GM12878 (cell line): ENCODE data around the gene CCDC177. TPM values are rescaled to one million over a fixed set of nuclear protein-coding genes. Genes with fewer than 3 reads are reported as not detected.

Source experiments
- ATAC-seq: fragments of 200-7000 bp; cut with Tn5 transposase; 3 replicates; pipeline ENCODE4 v1.9.1; 2020; ENCODE audit warnings: mild to moderate bottlenecking, moderate library complexity
- BruUV-seq: library from RNA; stranded (reverse); fragments of 400-500 nt; replicated peaks from 2 replicates; lab custom pipeline; 2021; lab: Mats Ljungman, UMichigan
- CTCF ChIA-PET: fragments of 300-600 bp; sonication (Branson Sonifier 250); formaldehyde crosslinking; extraction: SDS; loops from one replicate; lab custom pipeline; 2021; ENCODE audit warnings: inconsistent platforms; lab: Yijun Ruan, JAX
- POLR2A ChIA-PET: fragments of 350-600 bp; formaldehyde crosslinking; extraction: SDS; loops from one replicate; lab custom pipeline; 2021; ENCODE audit warnings: inconsistent platforms; lab: Charles Lee
- RAD21 ChIA-PET: fragments of 300-600 bp; sonication (Branson Sonifier 250); formaldehyde crosslinking; loops from one replicate; lab custom pipeline; 2023; ENCODE audit warnings: antibody characterized with exemption; ENCODE audit not compliant: unreplicated experiment; lab: Charles Lee
- SMC1A ChIA-PET: fragments of 300-600 bp; sonication (Branson Sonifier 250); formaldehyde crosslinking; loops from one replicate; lab custom pipeline; 2023; ENCODE audit not compliant: unreplicated experiment, uncharacterized antibody; lab: Charles Lee
- DNase-seq: peaks from one replicate; pipeline ENCODE4 v3.0.0-alpha.2; 2011; ENCODE audit warnings: low read depth, low spot score
- FAIRE-seq: peaks from 3 replicates; lab custom pipeline; 2011; peaks lifted over from hg19 to GRCh38; lab: Jason Lieb, UNC
- H2AFZ ChIP-seq: 2 replicates; pipeline ENCODE4 v1.6.0; 2011; ENCODE audit warnings: low read depth, low read length, control low read depth; ENCODE audit not compliant: control insufficient read depth
- H3K27ac ChIP-seq: 2 replicates; pipeline ENCODE4 v1.5.1; 2011; ENCODE audit warnings: control low read depth; ENCODE audit not compliant: control insufficient read depth, insufficient read depth
- H3K27me3 ChIP-seq, 2 experiments: replicated peaks in 1 of 2; 2 replicates each; pipeline versions ENCODE4 v1.6.0 to v1.6.1; 2011; ENCODE audit warnings: low read length in 1 of 2; ENCODE audit not compliant: control insufficient read depth in 2 of 2, insufficient read depth in 2 of 2
- H3K36me3 ChIP-seq, 2 experiments: 2 replicates each; pipeline ENCODE4 v1.5.1; 2011; ENCODE audit warnings: low read length in 1 of 2; ENCODE audit not compliant: control insufficient read depth in 2 of 2, insufficient read depth in 2 of 2
- H3K4me1 ChIP-seq: 2 replicates; pipeline ENCODE4 v1.6.1; 2011; ENCODE audit warnings: mild to moderate bottlenecking, low read length, moderate library complexity, mixed read lengths; ENCODE audit not compliant: control insufficient read depth, insufficient read depth
- H3K4me2 ChIP-seq: 2 replicates; pipeline ENCODE4 v1.6.0; 2011; ENCODE audit warnings: control low read depth; ENCODE audit not compliant: control insufficient read depth, insufficient read depth
- H3K4me3 ChIP-seq: fragments of 200-600 bp; sonication (generic); 2 replicates; pipeline ENCODE4 v1.5.1; 2016
- H3K79me2 ChIP-seq: 2 replicates; pipeline ENCODE4 v1.6.0; 2011; ENCODE audit warnings: low read length; ENCODE audit not compliant: control insufficient read depth, insufficient read depth
- H3K9ac ChIP-seq: 2 replicates; pipeline ENCODE4 v1.8.0; 2011; ENCODE audit warnings: low read length, control low read depth, mixed read lengths; ENCODE audit not compliant: control insufficient read depth, insufficient read depth
- H3K9me3 ChIP-seq: replicated peaks from 3 replicates; pipeline ENCODE4 v1.5.1; 2011; ENCODE audit warnings: mild to moderate bottlenecking, low read length; ENCODE audit not compliant: control insufficient read depth, insufficient read depth
- H4K20me1 ChIP-seq: 2 replicates; pipeline ENCODE4 v1.6.0; 2011; ENCODE audit not compliant: control insufficient read depth, insufficient read depth
- BCL11A ChIP-seq: IDR thresholded peaks from 2 replicates; pipeline ENCODE4 v1.6.1; 2011; ENCODE audit warnings: low read depth, low read length
- CHD2 ChIP-seq: IDR thresholded peaks from 2 replicates; pipeline ENCODE4 v1.6.1; 2011; ENCODE audit warnings: low read depth, low read length, improper control_type of control experiment, borderline replicate concordance
- DPF2 ChIP-seq: fragments of 450-650 bp; IDR thresholded peaks from 2 replicates; pipeline ENCODE4 v1.6.1; 2017; ENCODE audit warnings: mild to moderate bottlenecking
- RB1 ChIP-seq: fragments of 450-650 bp; formaldehyde crosslinking; IDR thresholded peaks from 2 replicates; pipeline ENCODE4 v1.6.1; 2017; ENCODE audit warnings: mild to moderate bottlenecking, borderline replicate concordance
- SMARCA5 ChIP-seq: fragments of 450-650 bp; IDR thresholded peaks from 2 replicates; pipeline ENCODE4 v1.6.1; 2017; ENCODE audit warnings: mild to moderate bottlenecking
- SRF ChIP-seq, 2 experiments: IDR thresholded peaks; 2 replicates each; pipeline ENCODE4 v1.6.1; 2011; ENCODE audit warnings: low read depth in 2 of 2, low read length in 2 of 2, mild to moderate bottlenecking in 1 of 2, moderate library complexity in 1 of 2
- SUPT20H ChIP-seq: IDR thresholded peaks from 2 replicates; pipeline ENCODE4 v1.6.1; 2011; ENCODE audit warnings: low read depth, mild to moderate bottlenecking, low read length, moderate library complexity, borderline replicate concordance; ENCODE audit not compliant: control insufficient read depth
- SUZ12 ChIP-seq: fragments of 200-600 bp; sonication (generic); IDR thresholded peaks from one replicate; pipeline ENCODE4 v1.6.1; 2018; ENCODE audit warnings: antibody characterized with exemption, mild to moderate bottlenecking; ENCODE audit not compliant: unreplicated experiment
- TAF1 ChIP-seq: IDR thresholded peaks from 2 replicates; pipeline ENCODE4 v1.6.1; 2011; ENCODE audit warnings: mild to moderate bottlenecking, low read depth, low read length, borderline replicate concordance
- ZNF217 ChIP-seq: fragments of 450-650 bp; IDR thresholded peaks from 2 replicates; pipeline ENCODE4 v1.6.1; 2017; ENCODE audit warnings: antibody characterized with exemption, mild to moderate bottlenecking
- WGBS: methylation state at CpG from one replicate; pipeline ENCODE4 v1.1.6; 2016; ENCODE audit warnings: low lambda C conversion rate; ENCODE audit not compliant: insufficient replicate concordance, insufficient coverage; ENCODE audit errors: missing lambda C conversion rate; 5-methylcytosine and 5-hydroxymethylcytosine counted together
- in situ Hi-C: fragments of 300-500 bp; cut with MboI; formaldehyde crosslinking; loops from 9 replicates; pipeline ENCODE4 v1.14.3; 2018; ENCODE audit warnings: mixed read lengths
- intact Hi-C: fragments of 100-400 bp; cut with micrococcal nuclease; formaldehyde crosslinking; loops from one replicate; pipeline ENCODE4 v1.14.2; 2022; ENCODE audit not compliant: unreplicated experiment
- polyA plus RNA-seq, 11 experiments: library from polyadenylated mRNA; depleted of rRNA in 4 of 11; unstranded in 6 of 11; stranded (reverse) in 5 of 11; fragments of >200 nt; fragmentation: Nextera tagmentation in 4 of 11; fragmentation: Illumina TruSeq in 1 of 11; extraction: Ambion mirVana in 4 of 11; extraction: Trizol in 1 of 11; gene quantifications; 1 replicate in 1 of 11; 2 replicates in 10 of 11; pipeline versions ENCODE4 v1.2.1 to v1.2.3, GENCODE V29; 2011 to 2016; ENCODE audit warnings: inconsistent platforms in 2 of 11, missing spikeins in 2 of 11, low read depth in 1 of 11
- total RNA-seq, 4 experiments: library from RNA; depleted of rRNA in 3 of 4; stranded (reverse); fragments of >200 nt in 3 of 4; fragmentation: Illumina TruSeq in 1 of 4; extraction: Trizol in 1 of 4; gene quantifications; 2 replicates each; pipeline versions ENCODE4 v1.2.1 to v1.2.3, GENCODE V29; 2013 to 2021
- TF ChIP-seq, protein P1 (sequence below): fragments of 450-650 bp; IDR thresholded peaks from 2 replicates; pipeline ENCODE4 v1.6.1; 2017; ENCODE audit warnings: borderline replicate concordance
- TF ChIP-seq, protein P2 (sequence below): fragments of 450-650 bp; IDR thresholded peaks from 2 replicates; pipeline ENCODE4 v1.6.1; 2017; ENCODE audit warnings: low read depth, mild to moderate bottlenecking, moderate library complexity
- TF ChIP-seq, protein P3 (sequence below): fragments of 450-650 bp; IDR thresholded peaks from 2 replicates; pipeline ENCODE4 v1.6.1; 2018; ENCODE audit warnings: borderline replicate concordance, mild to moderate bottlenecking; ENCODE audit not compliant: partially characterized antibody

CCDC177 gene
- total and polyA plus RNA-seq, 10 of the 15 experiments (the other 5 are each of a cell fraction or from before 2014, with no cell fraction given) = not detected

DNA sequence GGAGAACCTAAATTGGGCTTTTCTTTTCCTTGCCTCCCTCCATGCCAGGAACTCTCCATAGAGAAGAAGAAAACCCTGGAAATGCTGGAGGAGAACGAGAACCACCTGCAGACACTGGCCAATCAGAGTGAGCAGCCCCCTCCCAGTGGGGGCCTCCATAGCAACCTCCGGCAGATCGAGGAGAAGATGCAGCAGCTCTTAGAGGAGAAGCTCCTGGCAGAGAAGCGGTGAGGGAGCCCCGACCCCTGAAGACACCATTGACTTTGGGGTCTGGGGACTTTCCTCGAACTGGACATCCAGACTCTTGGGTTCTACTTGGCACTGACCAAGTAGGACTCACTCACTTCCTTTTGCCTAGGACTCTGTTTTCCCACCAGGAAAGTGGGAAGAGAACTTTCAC, 48.8 kb downstream of the CCDC177 start:
- intact Hi-C loops (no loop called here), in situ Hi-C loops (no loop called here)
- no TSS peak for BruUV-seq
- ATAC-seq (no peak), DNase-seq (no peak), FAIRE-seq (no peak)
- ChIA-PET RAD21 (no interaction called here), POLR2A (no interaction called here), SMC1A (no interaction called here), CTCF (no interaction called here)
- H3K9ac ChIP-seq = no peak overlapping the region
- no peak overlapping the region for H2AFZ ChIP-seq
- H4K20me1 ChIP-seq = no peaks in the 10 kb centered on the region
- H3K9me3 ChIP-seq = no peaks in the 10 kb centered on the region
- H3K4me2 ChIP-seq = no peak overlapping the region
- no peaks in the 10 kb centered on the region for H3K36me3 ChIP-seq
- no peaks in the 10 kb centered on the region for H3K79me2 ChIP-seq
- peaks cover 0 to 2% of the 10 kb centered on the region in 2 experiments; a peak in 3 of 4 replicates for H3K27me3 ChIP-seq
- WGBS = 39% methylated on average over 6 of the region's 6 CpGs
- TF ChIP-seq CHD2 (no peak), SRF (IDR thresholded peaks at IDR 0.05; ENCODE audit: low read depth in 2 of 2, low read length in 2 of 2) (no peak), DPF2 (no peak), SMARCA5 (no peak), RB1 (no peak), SUPT20H (no peak), TAF1 (no peak), BCL11A (no peak), ZNF217 (no peak), SUZ12 (no peak)
- TF ChIP-seq, protein P1, sequence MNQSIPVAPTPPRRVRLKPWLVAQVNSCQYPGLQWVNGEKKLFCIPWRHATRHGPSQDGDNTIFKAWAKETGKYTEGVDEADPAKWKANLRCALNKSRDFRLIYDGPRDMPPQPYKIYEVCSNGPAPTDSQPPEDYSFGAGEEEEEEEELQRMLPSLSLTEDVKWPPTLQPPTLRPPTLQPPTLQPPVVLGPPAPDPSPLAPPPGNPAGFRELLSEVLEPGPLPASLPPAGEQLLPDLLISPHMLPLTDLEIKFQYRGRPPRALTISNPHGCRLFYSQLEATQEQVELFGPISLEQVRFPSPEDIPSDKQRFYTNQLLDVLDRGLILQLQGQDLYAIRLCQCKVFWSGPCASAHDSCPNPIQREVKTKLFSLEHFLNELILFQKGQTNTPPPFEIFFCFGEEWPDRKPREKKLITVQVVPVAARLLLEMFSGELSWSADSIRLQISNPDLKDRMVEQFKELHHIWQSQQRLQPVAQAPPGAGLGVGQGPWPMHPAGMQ = no peak
- TF ChIP-seq, protein P2, sequence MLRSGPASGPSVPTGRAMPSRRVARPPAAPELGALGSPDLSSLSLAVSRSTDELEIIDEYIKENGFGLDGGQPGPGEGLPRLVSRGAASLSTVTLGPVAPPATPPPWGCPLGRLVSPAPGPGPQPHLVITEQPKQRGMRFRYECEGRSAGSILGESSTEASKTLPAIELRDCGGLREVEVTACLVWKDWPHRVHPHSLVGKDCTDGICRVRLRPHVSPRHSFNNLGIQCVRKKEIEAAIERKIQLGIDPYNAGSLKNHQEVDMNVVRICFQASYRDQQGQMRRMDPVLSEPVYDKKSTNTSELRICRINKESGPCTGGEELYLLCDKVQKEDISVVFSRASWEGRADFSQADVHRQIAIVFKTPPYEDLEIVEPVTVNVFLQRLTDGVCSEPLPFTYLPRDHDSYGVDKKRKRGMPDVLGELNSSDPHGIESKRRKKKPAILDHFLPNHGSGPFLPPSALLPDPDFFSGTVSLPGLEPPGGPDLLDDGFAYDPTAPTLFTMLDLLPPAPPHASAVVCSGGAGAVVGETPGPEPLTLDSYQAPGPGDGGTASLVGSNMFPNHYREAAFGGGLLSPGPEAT = no peak
- TF ChIP-seq, protein P3, sequence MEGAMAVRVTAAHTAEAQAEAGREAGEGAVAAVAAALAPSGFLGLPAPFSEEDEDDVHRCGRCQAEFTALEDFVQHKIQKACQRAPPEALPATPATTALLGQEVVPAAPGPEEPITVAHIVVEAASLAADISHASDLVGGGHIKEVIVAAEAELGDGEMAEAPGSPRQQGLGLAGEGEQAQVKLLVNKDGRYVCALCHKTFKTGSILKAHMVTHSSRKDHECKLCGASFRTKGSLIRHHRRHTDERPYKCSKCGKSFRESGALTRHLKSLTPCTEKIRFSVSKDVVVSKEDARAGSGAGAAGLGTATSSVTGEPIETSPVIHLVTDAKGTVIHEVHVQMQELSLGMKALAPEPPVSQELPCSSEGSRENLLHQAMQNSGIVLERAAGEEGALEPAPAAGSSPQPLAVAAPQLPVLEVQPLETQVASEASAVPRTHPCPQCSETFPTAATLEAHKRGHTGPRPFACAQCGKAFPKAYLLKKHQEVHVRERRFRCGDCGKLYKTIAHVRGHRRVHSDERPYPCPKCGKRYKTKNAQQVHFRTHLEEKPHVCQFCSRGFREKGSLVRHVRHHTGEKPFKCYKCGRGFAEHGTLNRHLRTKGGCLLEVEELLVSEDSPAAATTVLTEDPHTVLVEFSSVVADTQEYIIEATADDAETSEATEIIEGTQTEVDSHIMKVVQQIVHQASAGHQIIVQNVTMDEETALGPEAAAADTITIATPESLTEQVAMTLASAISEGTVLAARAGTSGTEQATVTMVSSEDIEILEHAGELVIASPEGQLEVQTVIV = no peak
- no peak overlapping the region for H3K4me3 ChIP-seq
- H3K27ac ChIP-seq = no peak overlapping the region
- H3K4me1 ChIP-seq = no peaks in the 10 kb centered on the region
